ENCODE data around the gene ACTA2. TPM values are rescaled to one million over a fixed set of nuclear protein-coding genes. Genes with fewer than 3 reads are reported as not detected.
A peak's percentile ranks its signal among the peaks of the same experiment; 100 is the strongest.

The ACTA2 gene
- total RNA-seq, 4 donors from 2014 or later, result 64.6 to 1,343 (median 285) TPM

DNA sequence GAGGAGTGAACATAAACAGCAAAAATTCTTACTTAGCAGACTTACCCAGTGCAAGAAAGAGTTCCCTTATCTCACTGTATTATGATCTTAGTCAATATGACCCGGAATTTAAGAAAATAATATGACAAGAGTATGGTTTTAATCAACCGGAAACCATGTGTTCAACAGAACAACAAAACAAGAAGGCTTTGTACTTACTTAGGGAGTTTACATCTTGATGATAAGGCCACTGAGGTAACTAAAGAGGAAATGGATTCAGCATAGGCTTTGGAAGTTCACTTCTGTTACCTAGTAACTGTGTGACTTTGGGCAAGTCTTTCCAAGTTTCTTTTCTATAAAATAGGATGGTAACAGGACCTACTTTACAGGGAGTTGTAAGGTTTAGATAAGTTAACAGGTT is 30.6 kb upstream of the ACTA2 start:
- TF ChIP-seq POLR2A (IDR thresholded peaks at IDR 0.05), result no peak
- TF ChIP-seq, protein P1, sequence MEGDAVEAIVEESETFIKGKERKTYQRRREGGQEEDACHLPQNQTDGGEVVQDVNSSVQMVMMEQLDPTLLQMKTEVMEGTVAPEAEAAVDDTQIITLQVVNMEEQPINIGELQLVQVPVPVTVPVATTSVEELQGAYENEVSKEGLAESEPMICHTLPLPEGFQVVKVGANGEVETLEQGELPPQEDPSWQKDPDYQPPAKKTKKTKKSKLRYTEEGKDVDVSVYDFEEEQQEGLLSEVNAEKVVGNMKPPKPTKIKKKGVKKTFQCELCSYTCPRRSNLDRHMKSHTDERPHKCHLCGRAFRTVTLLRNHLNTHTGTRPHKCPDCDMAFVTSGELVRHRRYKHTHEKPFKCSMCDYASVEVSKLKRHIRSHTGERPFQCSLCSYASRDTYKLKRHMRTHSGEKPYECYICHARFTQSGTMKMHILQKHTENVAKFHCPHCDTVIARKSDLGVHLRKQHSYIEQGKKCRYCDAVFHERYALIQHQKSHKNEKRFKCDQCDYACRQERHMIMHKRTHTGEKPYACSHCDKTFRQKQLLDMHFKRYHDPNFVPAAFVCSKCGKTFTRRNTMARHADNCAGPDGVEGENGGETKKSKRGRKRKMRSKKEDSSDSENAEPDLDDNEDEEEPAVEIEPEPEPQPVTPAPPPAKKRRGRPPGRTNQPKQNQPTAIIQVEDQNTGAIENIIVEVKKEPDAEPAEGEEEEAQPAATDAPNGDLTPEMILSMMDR (IDR thresholded peaks at IDR 0.05), result no peak
- DNase-seq, result no peak
- intact Hi-C loops (cut with DNase I), result no loop called here
- no peaks in the 10 kb centered on the region for H3K9me3 ChIP-seq
- H3K36me3 ChIP-seq, result no peaks in the 10 kb centered on the region
- peak overlapping the region in 3 of 4 donors; percentile 72 to 88 (median 81) for H3K27ac ChIP-seq
- 50 to 59% methylated on average over 2 of the region's 2 CpGs for WGBS, 2 donors
- H3K4me1 ChIP-seq, result peaks cover 0 to 71% (median 14%) of the 10 kb centered on the region in 3 donors
- H3K27me3 ChIP-seq, result no peaks in the 10 kb centered on the region
- no peak overlapping the region for H3K4me3 ChIP-seq

DNA sequence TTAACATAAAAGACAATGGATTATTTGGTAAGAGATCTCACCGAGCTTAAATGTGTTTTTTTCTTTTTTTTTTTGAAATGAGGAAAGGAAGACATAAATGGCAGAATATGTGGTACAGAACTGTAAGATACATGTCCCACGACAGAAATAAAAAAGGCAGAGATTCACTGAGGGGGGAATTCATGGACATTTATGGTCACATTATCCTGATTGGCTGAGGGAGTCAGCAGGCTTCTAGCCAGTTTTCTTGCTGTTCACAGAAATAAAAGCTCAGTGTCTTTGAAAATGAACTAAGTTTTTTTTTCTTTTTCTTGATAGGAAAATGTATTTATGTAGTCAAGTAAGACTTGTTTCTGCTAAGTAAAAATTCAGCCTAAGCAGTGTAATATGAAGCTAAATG is 29.8 kb upstream of the ACTA2 start:
- no peak for TF ChIP-seq POLR2A (IDR thresholded peaks at IDR 0.05)
- TF ChIP-seq, protein P1 (IDR thresholded peaks at IDR 0.05), result no peak
- Histone ChIP-seq H3K4me1 (peaks cover 0 to 65% (median 12%) of the 10 kb centered on the region in 3 donors), H3K27ac (peak overlapping the region; percentile 42 to 88 (median 76)), H3K36me3 (no peaks in the 10 kb centered on the region), H3K4me3 (no peak overlapping the region), H3K9me3 (no peaks in the 10 kb centered on the region), H3K27me3 (no peaks in the 10 kb centered on the region)
- WGBS, 2 donors, result 56 to 63% methylated on average over 2 of the region's 2 CpGs
- no peak for DNase-seq
- intact Hi-C loops (cut with DNase I), result no loop called here

DNA sequence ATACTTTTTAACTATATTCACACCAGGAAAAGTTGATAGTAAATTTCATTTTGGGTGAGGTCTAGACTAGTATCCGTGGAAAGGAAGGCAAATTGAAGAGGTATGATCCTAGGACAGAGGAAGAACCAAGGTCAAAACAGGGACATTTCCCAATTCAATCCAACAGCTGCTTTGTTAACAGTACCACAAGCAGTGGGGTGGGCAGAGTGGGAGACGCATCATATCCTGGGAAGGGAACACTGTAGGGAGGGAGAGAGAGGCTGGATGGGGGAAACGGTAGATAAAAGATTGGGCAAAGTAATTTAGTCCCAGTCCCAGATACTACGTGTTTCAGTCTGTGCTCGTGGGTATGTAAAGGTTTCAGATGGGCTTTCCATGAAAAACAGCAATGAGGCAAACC is 28.9 kb upstream of the ACTA2 start:
- TF ChIP-seq POLR2A (IDR thresholded peaks at IDR 0.05), result no peak
- TF ChIP-seq, protein P1 (IDR thresholded peaks at IDR 0.05), result no peak
- H3K36me3 ChIP-seq, result no peaks in the 10 kb centered on the region
- WGBS, 2 donors, result 74 to 85% methylated on average over 5 of the region's 5 CpGs
- H3K9me3 ChIP-seq, result no peaks in the 10 kb centered on the region
- H3K27me3 ChIP-seq, result no peaks in the 10 kb centered on the region
- peaks cover 0 to 56% (median 10%) of the 10 kb centered on the region in 3 donors for H3K4me1 ChIP-seq
- H3K27ac ChIP-seq, result peak overlapping the region; percentile 42 to 87 (median 74)
- no peak overlapping the region for H3K4me3 ChIP-seq
- intact Hi-C loops (cut with DNase I), result no loop called here
- DNase-seq, result no peak

DNA sequence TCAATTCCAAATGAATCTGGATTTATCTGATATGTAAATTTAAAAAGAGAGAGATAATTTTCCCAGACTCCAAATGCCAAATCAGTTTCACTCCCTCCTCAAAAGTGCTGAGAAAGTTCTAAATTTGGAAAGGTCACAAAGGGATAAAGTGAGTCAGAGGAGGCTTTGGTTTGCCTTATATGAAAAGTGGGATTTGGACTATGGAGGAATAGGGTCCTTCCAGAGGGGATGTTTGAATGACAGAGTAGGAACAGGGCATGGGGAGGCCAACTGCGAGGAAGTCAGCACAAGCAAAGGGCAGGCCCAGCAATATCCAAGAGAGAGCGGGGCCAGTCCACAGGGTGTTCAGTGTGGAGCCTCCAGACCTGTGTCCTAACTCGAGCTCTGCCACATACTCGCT is 28.2 kb upstream of the ACTA2 start:
- intact Hi-C loops (cut with DNase I), result no loop called here
- no peaks in the 10 kb centered on the region for H3K9me3 ChIP-seq
- no peaks in the 10 kb centered on the region for H3K27me3 ChIP-seq
- peaks cover 0 to 55% (median 11%) of the 10 kb centered on the region in 3 donors for H3K4me1 ChIP-seq
- no peak for DNase-seq
- WGBS, 2 donors, result 52 to 73% methylated on average over 4 of the region's 4 CpGs
- H3K27ac ChIP-seq, result peak overlapping the region; percentile 42 to 87 (median 74)
- no peaks in the 10 kb centered on the region for H3K36me3 ChIP-seq
- no peak overlapping the region for H3K4me3 ChIP-seq
- TF ChIP-seq, protein P1 (IDR thresholded peaks at IDR 0.05), result no peak

DNA sequence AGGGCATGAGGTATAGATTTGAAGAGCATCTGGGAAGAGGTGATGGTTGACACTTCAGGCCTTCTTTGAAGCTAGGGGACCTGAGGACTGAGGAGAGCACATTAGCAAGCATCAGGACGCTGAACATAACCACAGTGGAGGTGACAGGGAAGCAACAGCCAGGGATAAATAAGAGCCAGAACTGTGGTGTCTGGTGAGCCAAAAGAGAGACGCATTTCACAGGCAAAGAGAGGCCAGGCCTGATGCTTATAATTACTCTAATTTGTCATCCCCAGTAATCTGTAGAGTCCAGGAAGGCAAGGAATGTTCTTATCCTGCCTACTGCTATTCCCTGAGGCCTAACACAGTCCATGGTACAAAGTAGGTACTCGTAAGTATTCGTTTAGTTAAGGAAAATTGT is 27.7 kb upstream of the ACTA2 start:
- DNase-seq, result no peak
- no peaks in the 10 kb centered on the region for H3K36me3 ChIP-seq
- H3K4me1 ChIP-seq, result peaks cover 0 to 55% (median 15%) of the 10 kb centered on the region in 3 donors
- H3K27ac ChIP-seq, result peak overlapping the region in 3 of 4 donors; percentile 66 to 87 (median 81)
- no peaks in the 10 kb centered on the region for H3K9me3 ChIP-seq
- TF ChIP-seq, protein P1 (IDR thresholded peaks at IDR 0.05), result no peak
- no peak for TF ChIP-seq POLR2A (IDR thresholded peaks at IDR 0.05)
- H3K27me3 ChIP-seq, result no peaks in the 10 kb centered on the region
- H3K4me3 ChIP-seq, result no peak overlapping the region
- intact Hi-C loops (cut with DNase I), result no loop called here
- 72 to 80% methylated on average over 4 of the region's 4 CpGs for WGBS, 2 donors
